Transverse colon (tissue), 4 donors: ENCODE measurements around the gene TMEM167A. TPM values are rescaled to one million over a fixed set of nuclear protein-coding genes. Genes with fewer than 3 reads are reported as not detected.

Experiments
- DNase-seq: peaks from one replicate; pipeline ENCODE4 v3.0.0-alpha.2; 2019
- H3K27ac ChIP-seq, 4 donors: fragments of 200-600 bp; sonication (generic); 2 replicates each; pipeline ENCODE4 v1.5.1; 2016 to 2018; ENCODE audit warnings: inconsistent platforms in 4 of 4
- H3K27me3 ChIP-seq: fragments of 200-600 bp; sonication (generic); 2 replicates; pipeline ENCODE4 v1.5.1; 2017; ENCODE audit warnings: inconsistent platforms
- H3K36me3 ChIP-seq, 4 donors: fragments of 200-600 bp; sonication (generic); 2 replicates each; pipeline ENCODE4 v1.5.1; 2017 to 2019; ENCODE audit warnings: inconsistent platforms in 4 of 4
- H3K4me1 ChIP-seq, 4 donors: fragments of 200-600 bp; sonication (generic); 2 replicates each; pipeline ENCODE4 v1.5.1; 2017 to 2020; ENCODE audit warnings: inconsistent platforms in 4 of 4
- H3K4me3 ChIP-seq, 4 donors: fragments of 200-600 bp; sonication (generic); 1 replicate in 1 of 4; 2 replicates in 3 of 4; pipeline versions ENCODE4 v1.5.1 to v1.6.1; 2017 to 2019; ENCODE audit warnings: inconsistent platforms in 4 of 4
- H3K9me3 ChIP-seq, 2 donors: fragments of 200-600 bp; sonication (generic); 2 replicates each; pipeline ENCODE4 v1.5.1; 2017 to 2019; ENCODE audit warnings: inconsistent platforms in 2 of 2
- CTCF ChIP-seq, 5 experiments: fragments of 200-600 bp in 3 of 5; fragments of 450-650 bp in 2 of 5; sonication (generic) in 3 of 5; IDR thresholded peaks; 1 replicate in 2 of 5; 2 replicates in 3 of 5; pipeline ENCODE4 v1.5.1; 2016 to 2017; ENCODE audit warnings: antibody characterized with exemption in 5 of 5, inconsistent platforms in 3 of 5, mild to moderate bottlenecking in 2 of 5, moderate library complexity in 1 of 5
- EP300 ChIP-seq: sonication (generic); formaldehyde crosslinking; IDR thresholded peaks from one replicate; pipeline ENCODE4 v1.6.1; 2017; ENCODE audit warnings: antibody characterized with exemption, low read depth
- POLR2A ChIP-seq: fragments of 450-650 bp; IDR thresholded peaks from one replicate; pipeline ENCODE4 v1.6.1; 2016; ENCODE audit warnings: antibody characterized with exemption, mild to moderate bottlenecking, moderate library complexity
- POLR2AphosphoS5 ChIP-seq, 3 donors: sonication (generic); formaldehyde crosslinking; IDR thresholded peaks; one replicate each; pipeline ENCODE4 v1.6.1; 2016; ENCODE audit warnings: antibody characterized with exemption in 3 of 3
- WGBS, 2 donors: methylation state at CpG; one replicate each; pipeline ENCODE4 v1.1.5; 2018; ENCODE audit warnings: low coverage in 1 of 2; 5-methylcytosine and 5-hydroxymethylcytosine counted together
- in situ Hi-C, 4 donors: fragments of 200-750 bp; cut with MboI; loops; one replicate each; pipeline versions ENCODE4 v1.15.0 to v1.15.1; 2017; ENCODE audit warnings: low sequenced_read_pairs in 3 of 4, low pct_ligation_motif_present in 1 of 4, low pct_unique_long_range_greater_than_20kb in 1 of 4
- intact Hi-C: fragments of 100-400 bp; cut with DNase I; formaldehyde crosslinking; loops from one replicate; pipeline ENCODE4 v1.15.1; 2023; ENCODE audit warnings: low total_unique reads
- total RNA-seq, 4 donors: library from RNA; depleted of rRNA; stranded (reverse); fragments of >200 nt; gene quantifications; one replicate each; pipeline ENCODE4 v1.1.0, GENCODE V29; 2016

The TMEM167A gene
- total RNA-seq, 4 donors from 2014 or later: 7.0 to 42.9 (median 32.4) TPM

DNA sequence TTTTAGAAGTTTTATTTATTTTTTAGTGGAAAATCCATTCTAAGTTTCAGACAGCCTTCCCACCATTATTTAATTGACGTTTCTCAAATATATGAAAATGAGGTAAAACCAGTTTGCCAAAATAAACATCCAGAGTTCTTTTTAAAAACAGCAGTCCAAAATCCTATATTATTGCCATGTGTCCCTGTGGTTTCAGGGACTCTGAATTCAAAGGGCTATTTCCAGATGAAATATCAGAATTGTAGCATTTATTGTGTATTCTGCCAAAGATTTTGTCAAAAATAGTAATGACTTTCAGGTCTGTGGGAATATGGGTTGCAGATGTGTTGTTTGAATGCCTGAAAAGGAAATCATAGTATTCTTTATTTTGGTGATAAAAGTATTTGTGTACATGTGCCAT lies 41.8 kb upstream of the TMEM167A start:
- H3K27me3 ChIP-seq: no peaks in the 10 kb centered on the region
- intact Hi-C loops (no loop called here), in situ Hi-C loops (no loop called here)
- H3K27ac ChIP-seq: no peak overlapping the region
- WGBS, 2 donors: 41 to 92% methylated on average over 1 of the region's 1 CpG
- TF ChIP-seq CTCF (IDR thresholded peaks at IDR 0.05) (no peak), POLR2A (no peak)
- no peaks in the 10 kb centered on the region for H3K9me3 ChIP-seq
- no peaks in the 10 kb centered on the region for H3K36me3 ChIP-seq
- no peak overlapping the region for H3K4me3 ChIP-seq
- DNase-seq: no peak
- H3K4me1 ChIP-seq: no peaks in the 10 kb centered on the region

- Histone ChIP-seq H3K27me3 (no peaks in the 10 kb centered on the region), H3K36me3 (no peaks in the 10 kb centered on the region), H3K4me1 (no peaks in the 10 kb centered on the region), H3K4me3 (no peak overlapping the region), H3K27ac (no peak overlapping the region), H3K9me3 (no peaks in the 10 kb centered on the region)
- WGBS, 2 donors: 93% methylated on average over 1 of the region's 1 CpG; no CpG with 5 or more reads in 1 of the 2 donors
- in situ Hi-C loops (no loop called here), intact Hi-C loops (no loop called here)
- DNase-seq: no peak
- TF ChIP-seq POLR2AphosphoS5 (IDR thresholded peaks at IDR 0.05) (no peak), CTCF (IDR thresholded peaks at IDR 0.05) (no peak), POLR2A (no peak), EP300 (no peak)
Observed at GRCh38 chr5:83118471-83118870, 41.3 kb upstream of the TMEM167A start.

DNA sequence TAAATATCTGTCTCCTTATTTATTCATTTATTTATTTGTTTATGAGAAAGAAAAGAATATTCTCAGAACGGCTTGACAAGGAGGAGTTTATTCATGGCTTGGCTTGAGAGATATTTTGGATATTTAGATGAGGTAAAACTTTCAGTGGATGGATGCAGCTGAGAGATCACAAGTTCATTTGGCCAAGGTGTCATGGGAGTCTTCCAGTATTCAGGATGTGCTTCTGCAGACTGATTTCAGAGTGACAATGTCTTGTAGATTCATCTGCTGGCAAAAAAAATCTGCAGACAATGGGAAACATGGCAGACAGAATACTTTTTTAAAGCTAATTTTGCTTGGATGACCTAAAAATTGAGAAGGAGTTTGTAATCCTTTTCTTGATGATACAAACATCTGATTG lies 38.6 kb upstream of the TMEM167A start:
- WGBS, 2 donors: 80 to 86% methylated on average over 1 of the region's 1 CpG
- intact Hi-C loops: no loop called here
- Histone ChIP-seq H3K4me1 (no peaks in the 10 kb centered on the region), H3K36me3 (no peaks in the 10 kb centered on the region), H3K27ac (no peak overlapping the region), H3K9me3 (no peaks in the 10 kb centered on the region), H3K4me3 (no peak overlapping the region), H3K27me3 (no peaks in the 10 kb centered on the region)
- in situ Hi-C loops: no loop called here
- no peak for TF ChIP-seq POLR2AphosphoS5 (IDR thresholded peaks at IDR 0.05)
- no peak for TF ChIP-seq CTCF (IDR thresholded peaks at IDR 0.05)
- no peak for DNase-seq

DNA sequence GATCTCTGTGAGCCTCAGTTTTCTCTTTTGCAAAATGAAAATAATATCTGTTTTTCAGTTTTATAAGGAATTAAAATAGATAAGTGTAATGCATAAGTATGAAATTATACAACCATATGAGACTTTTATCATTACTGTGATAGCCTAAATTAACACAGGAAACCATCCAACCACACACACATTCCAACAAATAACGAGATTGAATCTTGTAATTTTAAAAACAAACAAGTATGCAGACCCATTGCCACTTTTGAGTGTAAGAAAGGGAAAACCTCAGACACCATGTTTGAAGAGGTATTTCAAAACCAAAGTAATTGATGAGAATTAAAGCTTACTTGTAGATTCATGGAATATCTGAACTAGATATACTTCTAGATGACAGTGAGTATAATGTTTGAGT lies 32.2 kb upstream of the TMEM167A start:
- Histone ChIP-seq H3K27me3 (no peaks in the 10 kb centered on the region), H3K36me3 (no peaks in the 10 kb centered on the region), H3K27ac (no peak overlapping the region), H3K4me1 (no peaks in the 10 kb centered on the region), H3K4me3 (no peak overlapping the region), H3K9me3 (no peaks in the 10 kb centered on the region)
- no peak for DNase-seq
- intact Hi-C loops: no loop called here
- TF ChIP-seq EP300 (no peak), POLR2A (no peak), CTCF (IDR thresholded peaks at IDR 0.05) (no peak), POLR2AphosphoS5 (IDR thresholded peaks at IDR 0.05) (no peak)
- 82 to 87% methylated on average over 1 of the region's 1 CpG for WGBS, 2 donors
- in situ Hi-C loops: no loop called here
